AG04449 (cell line): ENCODE measurements around the gene SMARCD1.

Experiments used
- CTCF ChIA-PET: fragments of 350-600 bp; formaldehyde crosslinking; extraction: SDS; loops from one replicate; lab custom pipeline; 2021; ENCODE audit warnings: antibody characterized with exemption; lab: Yijun Ruan, JAX
- POLR2A ChIA-PET: fragments of 400-600, 350-600 bp; formaldehyde crosslinking; extraction: SDS; loops from one replicate; lab custom pipeline; 2020; ENCODE audit warnings: antibody characterized with exemption, inconsistent platforms; lab: Yijun Ruan, JAX
- DNase-seq: peaks from one replicate; pipeline ENCODE4 v3.0.0-alpha.2; 2010; ENCODE audit warnings: low read depth, low spot score
- H3K4me3 ChIP-seq: 2 replicates; pipeline ENCODE4 v1.5.1; 2011; ENCODE audit warnings: low read depth, mild to moderate bottlenecking, control low read depth, low read length
- TF ChIP-seq, protein P1 (sequence below): IDR thresholded peaks from one replicate; pipeline ENCODE4 v1.5.1; 2011; ENCODE audit warnings: mild to moderate bottlenecking, moderate library complexity, low read length, control low read depth, inconsistent platforms; ENCODE audit not compliant: insufficient read depth; ENCODE audit errors: missing control alignments

The SMARCD1 gene

DNA sequence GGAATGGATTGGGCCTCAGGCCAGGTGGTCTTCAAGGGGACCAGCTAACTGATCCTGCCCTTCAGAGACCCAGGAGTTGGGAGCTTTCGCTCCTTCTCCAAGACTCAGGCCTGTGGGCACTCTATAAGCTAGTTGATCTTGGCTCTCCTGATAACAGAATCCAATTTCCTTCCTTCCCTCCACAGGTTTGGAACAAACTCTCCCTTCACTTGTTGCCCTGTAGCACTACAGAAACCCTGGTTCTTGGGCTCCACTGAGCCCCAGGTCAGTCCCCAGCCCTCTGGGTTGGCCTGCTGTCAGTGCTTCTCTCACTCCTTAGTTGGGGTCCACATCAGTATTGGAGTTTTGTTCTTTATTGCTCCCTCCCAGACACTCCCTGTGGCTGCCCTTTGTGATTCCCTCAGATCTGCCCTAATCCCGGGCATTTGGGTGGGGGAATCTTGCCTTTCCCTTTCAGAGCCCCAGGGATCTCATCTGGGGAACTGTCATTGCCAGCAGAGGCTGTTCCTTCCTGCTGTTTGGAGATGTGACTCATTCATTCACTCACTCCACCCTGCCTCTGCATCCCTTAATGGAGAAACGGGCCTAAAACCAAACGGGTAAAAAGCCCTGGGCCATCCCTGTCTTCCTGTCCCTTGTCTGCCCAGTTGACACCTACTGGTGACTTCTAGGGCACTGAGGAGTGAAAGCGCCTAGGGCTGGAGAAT is 14.3 kb downstream of the SMARCD1 start:
- DNase-seq = no peak
- CTCF ChIA-PET = interaction anchor here (1.6 to 7.0 kb wide), 3 partner anchors 11 to 15 kb away, joined by 6 to 144 read pairs (median 57); partner anchors contain the start of genes COX14 and SMARCD1
- TF ChIP-seq, protein P1, sequence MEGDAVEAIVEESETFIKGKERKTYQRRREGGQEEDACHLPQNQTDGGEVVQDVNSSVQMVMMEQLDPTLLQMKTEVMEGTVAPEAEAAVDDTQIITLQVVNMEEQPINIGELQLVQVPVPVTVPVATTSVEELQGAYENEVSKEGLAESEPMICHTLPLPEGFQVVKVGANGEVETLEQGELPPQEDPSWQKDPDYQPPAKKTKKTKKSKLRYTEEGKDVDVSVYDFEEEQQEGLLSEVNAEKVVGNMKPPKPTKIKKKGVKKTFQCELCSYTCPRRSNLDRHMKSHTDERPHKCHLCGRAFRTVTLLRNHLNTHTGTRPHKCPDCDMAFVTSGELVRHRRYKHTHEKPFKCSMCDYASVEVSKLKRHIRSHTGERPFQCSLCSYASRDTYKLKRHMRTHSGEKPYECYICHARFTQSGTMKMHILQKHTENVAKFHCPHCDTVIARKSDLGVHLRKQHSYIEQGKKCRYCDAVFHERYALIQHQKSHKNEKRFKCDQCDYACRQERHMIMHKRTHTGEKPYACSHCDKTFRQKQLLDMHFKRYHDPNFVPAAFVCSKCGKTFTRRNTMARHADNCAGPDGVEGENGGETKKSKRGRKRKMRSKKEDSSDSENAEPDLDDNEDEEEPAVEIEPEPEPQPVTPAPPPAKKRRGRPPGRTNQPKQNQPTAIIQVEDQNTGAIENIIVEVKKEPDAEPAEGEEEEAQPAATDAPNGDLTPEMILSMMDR = no peak
- POLR2A ChIA-PET = interaction anchor here (1.1 to 1.4 kb wide), 2 partner anchors 12 to 15 kb away, joined by 3 to 6 read pairs; partner anchors contain the start of gene COX14
- no peak overlapping the region for H3K4me3 ChIP-seq

GRCh38 chr12:50100561-50100960 is 15.4 kb downstream of the SMARCD1 start:
- CTCF ChIA-PET = interaction anchor here (0.5 to 7.0 kb wide), 6 partner anchors 10 to 75 kb away, joined by 3 to 144 read pairs (median 3); partner anchors contain the start of gene COX14
- TF ChIP-seq, protein P1 = no peak
- POLR2A ChIA-PET = no interaction called here
- DNase-seq = no peak
- H3K4me3 ChIP-seq = no peak overlapping the region

- H3K4me3 ChIP-seq = no peak overlapping the region
- TF ChIP-seq, protein P1 = peak; percentile 46
- ChIA-PET POLR2A (interaction anchor here (0.8 to 3.0 kb wide), 4 partner anchors 10 to 120 kb away, joined by 3 to 17 read pairs (median 3); partner anchors contain the start of gene COX14), CTCF (interaction anchor here (0.8 to 7.0 kb wide), 9 partner anchors 8 to 213 kb away, joined by 3 to 144 read pairs (median 6); partner anchors contain the start of genes COX14 and SMARCD1)
- no peak for DNase-seq
Measured at GRCh38 chr12:50101663-50102062, 16.5 kb downstream of the SMARCD1 start.

- CTCF ChIA-PET = interaction anchor here (0.8 to 7.0 kb wide), 10 partner anchors 8 to 213 kb away, joined by 3 to 144 read pairs (median 5); partner anchors contain the start of genes COX14 and SMARCD1
- POLR2A ChIA-PET = interaction anchor here (1.0 to 3.0 kb wide), 3 partner anchors 10 to 119 kb away, joined by 3 to 17 read pairs (median 3); partner anchors contain the start of gene COX14
- TF ChIP-seq, protein P1 = no peak
- no peak for DNase-seq
- H3K4me3 ChIP-seq = no peak overlapping the region
Measured at GRCh38 chr12:50102131-50102531, 17.0 kb downstream of the SMARCD1 start.

DNA sequence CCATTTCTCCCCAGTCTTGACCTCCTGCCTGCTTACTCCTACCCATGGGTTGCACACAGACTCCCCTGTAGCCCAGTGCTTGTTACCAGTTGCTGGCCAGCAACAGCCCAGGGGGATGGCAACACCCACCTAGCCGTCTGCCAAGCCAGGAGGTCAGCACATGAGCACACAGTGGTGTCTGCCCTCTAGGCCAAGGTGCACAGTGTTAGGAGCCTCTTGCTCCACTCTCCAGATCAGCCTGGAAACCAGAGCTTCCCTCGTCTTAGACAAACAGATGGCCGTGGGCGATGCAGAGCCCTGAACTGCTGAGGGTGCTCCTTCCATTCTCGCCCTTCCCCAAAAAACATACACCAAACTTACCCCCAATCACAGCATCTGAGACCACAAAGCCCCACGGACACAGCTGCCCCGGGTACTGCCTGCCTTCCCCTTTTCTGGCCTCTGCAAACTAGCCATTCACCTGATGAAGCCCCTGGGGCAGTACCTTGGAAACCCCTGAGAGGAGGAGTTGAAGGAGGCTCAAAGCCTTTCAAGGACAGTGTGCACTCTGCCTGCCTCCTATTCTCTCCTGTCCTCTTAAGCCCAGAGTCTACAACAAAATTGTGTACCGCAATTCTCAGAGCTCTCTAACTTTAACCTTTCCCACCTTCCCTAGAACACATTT is 17.6 kb downstream of the SMARCD1 start:
- ChIA-PET CTCF (interaction anchor here (0.8 to 7.0 kb wide), 17 partner anchors 7 to 212 kb away, joined by 3 to 144 read pairs (median 3); partner anchors contain the start of genes COX14 and SMARCD1), POLR2A (interaction anchor here (1.2 to 3.0 kb wide), 2 partner anchors 9 to 16 kb away, joined by 3 to 17 read pairs; partner anchors contain the start of gene COX14)
- TF ChIP-seq, protein P1 = no peak
- H3K4me3 ChIP-seq = no peak overlapping the region
- DNase-seq = no peak
